Thyroid gland (tissue), 4 donors: Measurements from ENCODE around the gene OR2AT4.

Experiments used
- CTCF ChIP-seq, 6 experiments: fragments of 200-600 bp in 3 of 6; fragments of 450-650 bp in 3 of 6; sonication (generic) in 3 of 6; IDR thresholded peaks; one replicate each; pipeline ENCODE4 v1.5.1; 2016 to 2019; ENCODE audit warnings: antibody characterized with exemption in 6 of 6, mild to moderate bottlenecking in 2 of 6, inconsistent platforms in 1 of 6, moderate library complexity in 1 of 6
- POLR2A ChIP-seq, 2 donors: fragments of 450-650 bp; IDR thresholded peaks; one replicate each; pipeline ENCODE4 v1.6.1; 2017; ENCODE audit warnings: antibody characterized with exemption in 2 of 2, mild to moderate bottlenecking in 2 of 2, moderate library complexity in 1 of 2

DNA sequence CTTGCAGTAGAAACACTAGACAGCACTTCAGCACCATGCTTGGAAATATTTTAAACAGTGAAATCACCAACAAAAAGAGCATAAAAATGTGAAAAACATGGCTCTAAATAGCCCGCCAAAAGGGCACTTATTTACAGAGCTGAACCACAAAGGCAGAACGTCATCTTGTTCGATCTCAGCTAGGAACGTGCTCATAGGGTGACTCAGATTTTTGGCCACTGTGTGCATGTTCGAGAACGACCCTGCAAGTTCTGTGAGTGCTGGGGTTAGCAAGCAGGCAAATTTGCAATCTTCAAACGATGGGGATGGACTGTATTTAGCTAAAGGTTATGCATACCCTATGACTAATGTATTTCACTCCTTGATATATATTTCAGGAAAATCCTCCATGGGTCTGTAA is 30.6 kb downstream of the OR2AT4 start:
- no peak for TF ChIP-seq CTCF (IDR thresholded peaks at IDR 0.05)
- no peak for TF ChIP-seq POLR2A (IDR thresholded peaks at IDR 0.05)
